Astrocyte of the cerebellum (primary cell): ENCODE data around the gene PIGU.
A peak's percentile ranks its signal among the peaks of the same experiment; 100 is the strongest.

Experiments
- DNase-seq: peaks from one replicate; pipeline ENCODE4 v3.0.0-alpha.2; 2011; ENCODE audit warnings: low read depth
- H3K4me3 ChIP-seq: 2 replicates; pipeline ENCODE4 v1.5.1; 2011; ENCODE audit warnings: mild to moderate bottlenecking, low read depth, low read length, moderate library complexity
- in situ Hi-C: cut with HindIII; loops from 2 replicates; pipeline ENCODE4 v1.10.0; 2017; ENCODE audit warnings: low sequenced_read_pairs
- TF ChIP-seq, protein P1 (sequence below): IDR thresholded peaks from 2 replicates; pipeline ENCODE4 v1.5.1; 2012; ENCODE audit warnings: low read length, low read depth, moderate library complexity, mild to moderate bottlenecking; ENCODE audit errors: missing control alignments

PIGU gene

DNA sequence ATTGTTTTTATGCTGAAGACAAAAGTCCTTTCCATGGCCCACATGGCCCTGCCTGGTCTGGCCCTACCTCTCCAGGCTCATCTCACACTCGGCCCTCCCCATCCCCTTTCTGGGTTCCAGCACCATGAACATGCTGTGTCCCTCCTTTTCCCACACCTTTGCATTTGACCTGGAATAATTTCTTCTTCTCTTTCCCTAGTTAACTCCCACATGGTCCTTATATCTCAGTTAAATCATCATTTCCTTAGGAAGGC lies 38.9 kb downstream of the PIGU start:
- in situ Hi-C loops, result no loop called here
- TF ChIP-seq, protein P1, sequence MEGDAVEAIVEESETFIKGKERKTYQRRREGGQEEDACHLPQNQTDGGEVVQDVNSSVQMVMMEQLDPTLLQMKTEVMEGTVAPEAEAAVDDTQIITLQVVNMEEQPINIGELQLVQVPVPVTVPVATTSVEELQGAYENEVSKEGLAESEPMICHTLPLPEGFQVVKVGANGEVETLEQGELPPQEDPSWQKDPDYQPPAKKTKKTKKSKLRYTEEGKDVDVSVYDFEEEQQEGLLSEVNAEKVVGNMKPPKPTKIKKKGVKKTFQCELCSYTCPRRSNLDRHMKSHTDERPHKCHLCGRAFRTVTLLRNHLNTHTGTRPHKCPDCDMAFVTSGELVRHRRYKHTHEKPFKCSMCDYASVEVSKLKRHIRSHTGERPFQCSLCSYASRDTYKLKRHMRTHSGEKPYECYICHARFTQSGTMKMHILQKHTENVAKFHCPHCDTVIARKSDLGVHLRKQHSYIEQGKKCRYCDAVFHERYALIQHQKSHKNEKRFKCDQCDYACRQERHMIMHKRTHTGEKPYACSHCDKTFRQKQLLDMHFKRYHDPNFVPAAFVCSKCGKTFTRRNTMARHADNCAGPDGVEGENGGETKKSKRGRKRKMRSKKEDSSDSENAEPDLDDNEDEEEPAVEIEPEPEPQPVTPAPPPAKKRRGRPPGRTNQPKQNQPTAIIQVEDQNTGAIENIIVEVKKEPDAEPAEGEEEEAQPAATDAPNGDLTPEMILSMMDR, result no peak
- no peak for DNase-seq
- H3K4me3 ChIP-seq, result no peak overlapping the region

- in situ Hi-C loops, result no loop called here
- no peak overlapping the region for H3K4me3 ChIP-seq
- DNase-seq, result peak; percentile 13
- TF ChIP-seq, protein P1, result no peak
These were observed 39.5 kb downstream of the PIGU start for GRCh38 chr20:34637245-34638038.

DNA sequence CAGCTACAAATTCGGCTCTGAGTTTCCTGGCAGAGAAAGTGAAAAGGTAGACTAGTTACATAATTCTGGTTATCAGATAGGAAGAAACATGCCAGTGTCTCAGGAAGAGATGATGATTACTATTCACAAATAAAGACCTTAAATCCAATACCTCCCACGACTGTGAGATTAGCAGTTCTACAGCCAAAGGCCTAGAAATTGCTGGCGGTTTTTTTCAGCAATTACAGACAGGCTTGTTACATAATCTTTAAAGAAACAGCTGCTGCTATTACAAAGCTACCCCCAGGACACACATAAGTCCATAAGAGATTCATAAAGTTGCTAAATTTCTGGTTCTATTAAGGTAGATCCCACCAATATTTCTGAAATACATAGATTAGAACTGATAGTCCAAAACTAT lies 40.2 kb downstream of the PIGU start:
- in situ Hi-C loops, result no loop called here
- DNase-seq, result no peak
- H3K4me3 ChIP-seq, result no peak overlapping the region
- TF ChIP-seq, protein P1, result no peak

GRCh38 chr20:34634392-34634791 lies 42.5 kb downstream of the PIGU start:
- H3K4me3 ChIP-seq, result no peak overlapping the region
- TF ChIP-seq, protein P1, result no peak
- in situ Hi-C loops, result no loop called here
- DNase-seq, result no peak

DNA sequence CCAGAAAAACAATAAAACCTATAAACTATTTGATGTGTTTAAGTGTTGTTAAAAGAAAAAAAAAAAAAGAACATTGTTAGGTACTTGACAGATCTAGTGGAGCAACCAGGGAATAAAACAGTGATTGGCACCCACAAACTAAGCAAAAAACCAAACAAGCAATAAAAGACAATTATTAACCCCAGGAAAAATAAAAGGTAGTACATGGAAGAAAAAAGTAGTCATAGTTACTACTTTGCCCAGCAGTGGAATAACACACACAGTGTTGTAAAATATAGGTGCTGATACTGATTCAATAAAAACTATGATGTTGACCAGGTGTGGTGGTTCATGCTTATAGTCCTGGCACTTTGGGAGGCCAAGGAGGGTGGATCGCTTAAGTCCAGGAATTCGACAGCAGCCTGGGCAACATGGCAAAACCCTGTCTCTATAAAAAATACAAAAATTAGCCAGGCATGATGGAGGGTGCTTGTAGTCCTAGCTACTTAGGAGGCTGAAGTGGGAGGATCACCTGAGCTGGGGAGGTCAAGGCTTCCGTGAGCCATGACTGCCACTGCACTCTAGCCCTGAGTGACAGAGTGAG lies 43.9 kb downstream of the PIGU start:
- in situ Hi-C loops, result no loop called here
- TF ChIP-seq, protein P1, result no peak
- H3K4me3 ChIP-seq, result no peak overlapping the region
- DNase-seq, result no peak

DNA sequence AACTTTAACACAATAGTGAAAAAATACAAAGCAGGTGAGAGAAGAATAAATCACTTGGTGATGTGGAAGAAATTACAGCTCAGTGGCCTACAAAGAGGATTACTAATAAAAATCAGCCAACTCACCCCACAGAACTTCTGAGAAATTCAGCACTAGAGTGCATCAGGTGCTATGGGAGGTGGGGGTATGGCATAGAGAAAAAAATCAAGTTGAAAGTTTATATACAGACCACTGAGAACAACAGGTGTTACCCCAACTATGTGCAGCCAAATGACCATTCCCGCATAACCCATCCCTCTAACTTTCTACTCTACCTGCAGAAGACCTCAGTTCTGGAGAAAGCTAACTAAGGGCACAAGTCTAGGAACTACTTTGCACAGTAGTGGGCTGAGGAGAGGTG lies 47.0 kb downstream of the PIGU start:
- no peak overlapping the region for H3K4me3 ChIP-seq
- in situ Hi-C loops, result no loop called here
- DNase-seq, result no peak
- TF ChIP-seq, protein P1, result no peak

GRCh38 chr20:34629342-34629741 lies 47.5 kb downstream of the PIGU start:
- no peak overlapping the region for H3K4me3 ChIP-seq
- TF ChIP-seq, protein P1, result no peak
- in situ Hi-C loops, result no loop called here
- no peak for DNase-seq
